Measurements from ENCODE around the gene KCNK10.

- TF ChIP-seq TCF12 (IDR thresholded peaks at IDR 0.05): no peak
- TF ChIP-seq POLR2AphosphoS5 (IDR thresholded peaks at IDR 0.05; ENCODE audit: low read depth, low read length): no peak
- TF ChIP-seq CTCF (IDR thresholded peaks at IDR 0.05): no peak
- TF ChIP-seq SMC3 (IDR thresholded peaks at IDR 0.05; ENCODE audit: low read depth, low read length): no peak
- TF ChIP-seq USF1 (IDR thresholded peaks at IDR 0.05; ENCODE audit: borderline replicate concordance, low read depth): no peak
- TF ChIP-seq RAD21 (IDR thresholded peaks at IDR 0.05; ENCODE audit: low read length): no peak
- TF ChIP-seq FOXJ3 (CRISPR knock-in tag; IDR thresholded peaks at IDR 0.05): no peak
- TF ChIP-seq SIN3A (IDR thresholded peaks at IDR 0.05; ENCODE audit: borderline replicate concordance, low read depth, low read length): no peak
- TF ChIP-seq TEAD4 (IDR thresholded peaks at IDR 0.05; ENCODE audit: borderline replicate concordance, insufficient read depth): no peak
- no peak for TF ChIP-seq REST (IDR thresholded peaks at IDR 0.05; ENCODE audit: low read depth, low read length)
Measured at GRCh38 chr14:88245321-88245720, 77.7 kb downstream of the KCNK10 start.

All from SK-N-SH (cell line).